ENCODE results near the gene SRMS.
A peak's percentile ranks its signal among the peaks of the same experiment; 100 is the strongest.

SRMS gene

DNA sequence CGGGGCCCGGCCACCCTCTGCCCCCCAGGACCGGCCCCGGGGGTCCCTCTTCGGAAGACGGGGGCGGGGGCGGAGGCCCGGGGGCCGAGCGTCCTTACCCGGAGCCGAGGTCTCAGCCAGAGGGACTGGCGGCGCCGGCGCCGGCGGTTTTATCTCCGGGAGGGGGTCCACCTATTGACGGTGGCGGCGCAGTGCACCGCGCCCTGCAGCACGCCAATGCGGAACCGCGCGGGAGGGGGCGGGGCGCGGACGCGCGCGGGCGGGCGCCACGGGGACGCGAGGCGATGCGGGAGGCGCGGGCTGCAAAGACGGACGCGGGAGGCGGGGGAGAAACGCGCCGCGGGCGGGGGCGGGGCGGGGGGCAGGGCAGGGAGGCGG is 48.6 kb downstream of the SRMS start, which contains the start of gene EEF1A2:
EEF1A2 (minus strand) TSS at position 124 of the 378 bp plus-strand sequence. CDS start 1,320 bp downstream, outside the sequence.
- FAIRE-seq, result no peak
- DNase-seq (ENCODE audit: insufficient read length, low spot score), result no peak
- TF ChIP-seq, protein P1, sequence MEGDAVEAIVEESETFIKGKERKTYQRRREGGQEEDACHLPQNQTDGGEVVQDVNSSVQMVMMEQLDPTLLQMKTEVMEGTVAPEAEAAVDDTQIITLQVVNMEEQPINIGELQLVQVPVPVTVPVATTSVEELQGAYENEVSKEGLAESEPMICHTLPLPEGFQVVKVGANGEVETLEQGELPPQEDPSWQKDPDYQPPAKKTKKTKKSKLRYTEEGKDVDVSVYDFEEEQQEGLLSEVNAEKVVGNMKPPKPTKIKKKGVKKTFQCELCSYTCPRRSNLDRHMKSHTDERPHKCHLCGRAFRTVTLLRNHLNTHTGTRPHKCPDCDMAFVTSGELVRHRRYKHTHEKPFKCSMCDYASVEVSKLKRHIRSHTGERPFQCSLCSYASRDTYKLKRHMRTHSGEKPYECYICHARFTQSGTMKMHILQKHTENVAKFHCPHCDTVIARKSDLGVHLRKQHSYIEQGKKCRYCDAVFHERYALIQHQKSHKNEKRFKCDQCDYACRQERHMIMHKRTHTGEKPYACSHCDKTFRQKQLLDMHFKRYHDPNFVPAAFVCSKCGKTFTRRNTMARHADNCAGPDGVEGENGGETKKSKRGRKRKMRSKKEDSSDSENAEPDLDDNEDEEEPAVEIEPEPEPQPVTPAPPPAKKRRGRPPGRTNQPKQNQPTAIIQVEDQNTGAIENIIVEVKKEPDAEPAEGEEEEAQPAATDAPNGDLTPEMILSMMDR (IDR thresholded peaks at IDR 0.05; ENCODE audit: insufficient read depth, missing control alignments), result peak; percentile 10

DNA sequence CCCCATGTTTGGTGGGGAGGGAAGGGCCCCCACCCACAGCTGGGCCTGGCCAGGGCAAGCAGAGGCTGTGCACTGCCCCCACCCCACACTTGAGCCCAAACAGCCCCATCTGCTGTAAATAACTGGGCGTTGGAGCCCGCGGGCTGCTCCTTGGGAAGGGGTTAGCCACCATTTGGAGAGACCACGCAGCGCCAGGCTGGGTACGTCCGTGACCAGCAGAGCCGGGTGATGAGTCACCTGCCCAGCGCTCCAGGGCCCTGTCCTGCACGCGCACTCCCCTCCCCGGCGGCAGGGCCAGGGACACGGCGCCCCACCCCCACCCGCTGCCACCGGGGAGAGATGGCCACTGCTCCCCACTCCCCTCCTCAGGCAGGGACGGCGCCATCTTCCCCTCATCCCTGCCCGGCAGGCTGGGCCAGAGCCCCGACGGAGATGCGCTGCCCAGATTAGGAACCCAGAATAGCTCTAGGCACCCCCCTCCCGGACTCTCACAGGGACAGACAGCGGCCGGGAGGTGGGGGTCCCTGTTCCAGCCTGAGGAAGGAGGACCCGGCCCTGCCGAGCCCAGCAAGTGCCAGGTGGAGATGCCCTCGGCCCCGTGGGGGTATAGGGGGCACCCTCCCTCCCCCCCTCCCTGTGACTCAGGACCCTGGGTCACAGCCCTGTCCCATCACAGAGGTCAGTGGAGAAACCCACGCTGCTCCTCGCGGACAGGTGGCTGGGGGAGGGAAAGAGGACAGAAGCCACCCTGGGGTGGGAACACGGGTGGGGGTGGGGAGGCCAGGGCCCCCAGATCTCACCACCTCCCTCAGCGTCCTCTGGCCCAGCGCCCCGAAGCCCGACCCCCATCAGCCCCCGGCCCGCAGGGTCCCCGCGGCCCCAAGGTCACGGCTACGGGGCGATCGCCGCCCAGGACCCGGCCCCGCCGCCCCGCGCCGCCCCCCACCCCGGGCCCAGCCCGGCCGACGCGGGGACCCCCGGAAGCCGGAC is 49.3 kb downstream of the SRMS start:
- DNase-seq (ENCODE audit: insufficient read length, low spot score) (no peak), FAIRE-seq (no peak)
- TF ChIP-seq, protein P1 (IDR thresholded peaks at IDR 0.05; ENCODE audit: insufficient read depth, missing control alignments), result no peak

DNA sequence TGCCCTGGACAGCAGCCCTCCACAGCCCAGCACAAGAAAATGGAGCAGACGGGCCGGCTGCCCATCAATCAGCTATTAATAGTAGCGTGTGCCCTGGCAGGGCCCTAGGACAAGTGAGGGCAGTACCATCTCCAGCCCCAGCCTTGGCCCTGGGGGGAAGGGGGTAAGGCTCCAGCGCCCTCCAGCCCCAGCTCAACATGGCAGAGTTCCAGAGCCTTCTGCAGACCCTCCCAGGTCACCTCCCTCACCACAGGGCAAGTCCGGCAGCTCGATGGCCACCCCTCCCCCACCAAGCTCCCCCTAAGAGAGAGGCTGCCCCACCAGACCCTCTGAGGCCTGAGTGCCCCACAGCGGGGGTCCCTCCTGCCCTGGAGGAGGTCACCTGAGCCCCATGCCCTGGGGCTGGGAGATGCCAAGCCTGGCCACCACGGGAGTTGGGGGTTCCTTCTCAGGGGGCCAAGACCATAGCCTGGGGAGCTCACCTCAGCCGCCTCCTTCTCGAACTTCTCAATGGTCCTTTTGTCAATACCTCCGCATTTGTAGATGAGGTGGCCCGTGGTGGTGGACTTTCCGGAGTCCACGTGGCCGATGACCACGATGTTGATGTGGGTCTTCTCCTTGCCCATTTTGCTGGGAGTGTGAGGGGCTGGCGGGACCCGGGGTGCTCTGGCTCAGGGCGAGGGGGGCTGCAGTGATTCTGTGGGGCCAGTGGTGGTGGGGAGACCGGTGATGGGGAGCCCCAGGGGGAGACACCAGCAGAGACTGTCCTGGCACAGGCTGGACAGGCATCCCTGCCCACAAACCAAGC is 50.2 kb downstream of the SRMS start:
- TF ChIP-seq, protein P1 (IDR thresholded peaks at IDR 0.05; ENCODE audit: insufficient read depth, missing control alignments), result no peak
- FAIRE-seq (no peak), DNase-seq (ENCODE audit: insufficient read length, low spot score) (no peak)

DNA sequence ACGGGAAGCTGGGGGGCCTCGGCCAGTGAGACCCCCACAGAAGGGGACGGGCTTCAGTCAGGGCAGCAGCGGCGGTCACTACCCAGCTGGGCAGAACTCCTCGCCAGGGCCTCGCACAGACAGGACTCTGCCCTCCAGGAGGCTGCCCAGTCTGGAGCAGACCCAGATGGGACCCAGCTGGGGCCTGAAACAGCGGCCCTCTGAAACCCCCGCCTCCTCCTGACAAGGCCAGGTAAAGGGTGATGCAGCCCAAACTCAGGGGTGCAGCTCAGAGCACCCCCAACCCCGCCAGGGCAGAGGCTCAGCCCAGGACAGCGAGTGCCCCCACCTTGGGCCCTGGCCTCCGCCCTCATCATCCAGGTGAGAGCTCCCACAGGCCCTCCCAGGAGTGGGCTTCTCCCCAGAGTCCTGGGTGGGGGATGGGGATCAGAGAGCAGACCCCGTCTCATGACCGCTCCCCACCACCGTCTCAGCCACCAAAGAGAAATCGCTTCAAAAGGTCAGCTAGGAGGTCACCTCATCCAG is 50.9 kb downstream of the SRMS start:
- TF ChIP-seq, protein P1 (IDR thresholded peaks at IDR 0.05; ENCODE audit: insufficient read depth, missing control alignments), result no peak
- FAIRE-seq, result no peak
- no peak for DNase-seq (ENCODE audit: insufficient read length, low spot score)

DNA sequence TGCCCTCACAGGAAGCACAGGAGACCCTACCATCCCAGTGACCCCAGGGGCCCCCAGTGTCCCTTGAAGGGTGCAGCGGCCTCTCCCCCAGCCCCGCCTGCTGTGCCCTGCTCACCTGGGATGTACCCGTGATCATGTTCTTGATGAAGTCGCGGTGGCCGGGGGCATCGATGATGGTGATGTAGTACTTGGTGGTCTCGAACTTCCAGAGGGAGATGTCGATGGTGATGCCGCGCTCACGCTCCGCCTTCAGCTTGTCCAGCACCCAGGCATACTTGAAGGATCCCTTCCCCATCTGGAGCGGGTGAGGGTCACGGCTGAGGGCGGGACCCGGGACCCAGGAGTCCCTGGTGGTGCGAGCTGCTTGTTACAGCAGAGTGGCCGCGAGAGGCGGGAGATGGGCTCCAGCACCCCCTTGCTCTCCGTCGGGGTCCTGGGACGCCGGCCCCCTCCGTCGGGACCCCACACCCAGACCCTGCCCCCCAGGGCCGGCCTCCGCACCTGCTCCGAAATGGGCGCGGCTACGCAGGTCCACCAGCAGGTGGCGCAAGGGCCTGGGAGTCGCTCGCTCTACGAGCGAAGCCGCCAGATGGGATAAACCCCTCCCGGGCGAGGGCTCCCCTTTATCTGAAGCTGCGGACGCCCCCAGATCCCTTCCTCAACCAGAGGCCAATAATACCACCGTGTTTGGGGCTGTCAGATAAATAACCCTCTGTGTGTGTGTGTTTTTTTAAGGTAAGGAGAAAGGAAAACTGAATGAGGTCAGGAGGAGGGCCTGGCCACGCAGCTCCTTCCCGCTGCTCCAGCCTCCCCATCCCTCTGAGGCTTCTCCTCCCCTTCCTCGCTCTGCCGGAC is 51.6 kb downstream of the SRMS start:
- DNase-seq (ENCODE audit: insufficient read length, low spot score) (peak; percentile 85), FAIRE-seq (no peak)
- TF ChIP-seq, protein P1 (IDR thresholded peaks at IDR 0.05; ENCODE audit: insufficient read depth, missing control alignments), result peak; percentile 77

DNA sequence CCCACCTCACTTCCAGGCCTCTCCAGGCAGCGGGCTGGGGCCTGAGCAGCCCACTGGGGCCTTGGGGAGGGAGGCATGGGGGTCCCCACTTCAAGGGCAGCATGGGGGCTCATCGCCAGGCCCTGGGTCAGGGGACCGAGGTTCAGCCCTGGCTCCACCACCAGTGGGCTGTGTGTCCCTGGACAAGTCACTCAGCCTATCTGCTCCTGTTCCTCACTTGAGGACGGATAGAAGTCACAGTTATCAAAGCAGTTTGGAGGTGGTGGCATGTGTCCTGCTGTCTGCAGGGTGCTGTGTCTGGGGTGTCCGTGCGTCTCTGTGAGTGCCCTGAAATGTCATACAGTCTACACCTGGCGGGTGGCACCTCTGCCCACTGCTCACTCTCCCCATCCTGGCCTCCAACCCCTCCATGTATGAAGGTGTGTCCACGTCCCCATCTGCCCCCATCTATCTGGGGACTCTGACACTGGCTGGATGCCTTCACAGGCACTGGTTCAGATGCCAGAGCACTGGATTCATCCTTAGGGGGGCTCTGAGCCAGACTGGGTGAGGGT is 52.3 kb downstream of the SRMS start:
- TF ChIP-seq, protein P1 (IDR thresholded peaks at IDR 0.05; ENCODE audit: insufficient read depth, missing control alignments), result no peak
- FAIRE-seq, result no peak
- no peak for DNase-seq (ENCODE audit: insufficient read length, low spot score)

Measured in D721Med (cell line).